Measurements from ENCODE around the gene BTF3L4. TPM values are rescaled to one million over a fixed set of nuclear protein-coding genes. Genes with fewer than 3 reads are reported as not detected.

The BTF3L4 gene
- total RNA-seq, 3 donors from 2014 or later: 47.5 to 66.2 (median 59.0) TPM

DNA sequence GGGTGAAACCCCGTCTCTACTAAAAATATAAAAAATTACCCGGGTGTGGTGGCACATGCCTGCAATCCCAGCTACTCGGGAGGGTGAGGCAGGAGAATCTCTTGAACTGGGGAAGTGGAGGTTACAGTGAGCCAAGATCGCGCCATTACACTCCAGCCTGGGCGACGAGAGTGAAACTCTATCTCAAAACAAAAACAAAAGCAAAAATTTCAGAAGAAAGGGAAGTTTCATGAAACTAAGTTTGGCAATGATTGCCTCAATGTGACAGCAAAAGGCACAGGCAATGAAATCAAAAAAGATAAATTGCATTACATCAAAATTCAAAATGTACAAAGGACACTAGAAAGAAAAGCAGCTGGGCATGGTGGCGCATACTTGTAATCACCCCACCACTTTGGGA, 40.1 kb downstream of the BTF3L4 start:
- no peak overlapping the region for H3K4me3 ChIP-seq
- no peaks in the 10 kb centered on the region for H3K4me1 ChIP-seq
- no peak overlapping the region for H3K27ac ChIP-seq
- DNase-seq (ENCODE audit: low spot score in 2 of 2): no peak
- intact Hi-C loops (cut with DNase I; ENCODE audit: low total_unique reads): no loop called here
- H3K9me3 ChIP-seq: no peaks in the 10 kb centered on the region
- TF ChIP-seq, protein P1, sequence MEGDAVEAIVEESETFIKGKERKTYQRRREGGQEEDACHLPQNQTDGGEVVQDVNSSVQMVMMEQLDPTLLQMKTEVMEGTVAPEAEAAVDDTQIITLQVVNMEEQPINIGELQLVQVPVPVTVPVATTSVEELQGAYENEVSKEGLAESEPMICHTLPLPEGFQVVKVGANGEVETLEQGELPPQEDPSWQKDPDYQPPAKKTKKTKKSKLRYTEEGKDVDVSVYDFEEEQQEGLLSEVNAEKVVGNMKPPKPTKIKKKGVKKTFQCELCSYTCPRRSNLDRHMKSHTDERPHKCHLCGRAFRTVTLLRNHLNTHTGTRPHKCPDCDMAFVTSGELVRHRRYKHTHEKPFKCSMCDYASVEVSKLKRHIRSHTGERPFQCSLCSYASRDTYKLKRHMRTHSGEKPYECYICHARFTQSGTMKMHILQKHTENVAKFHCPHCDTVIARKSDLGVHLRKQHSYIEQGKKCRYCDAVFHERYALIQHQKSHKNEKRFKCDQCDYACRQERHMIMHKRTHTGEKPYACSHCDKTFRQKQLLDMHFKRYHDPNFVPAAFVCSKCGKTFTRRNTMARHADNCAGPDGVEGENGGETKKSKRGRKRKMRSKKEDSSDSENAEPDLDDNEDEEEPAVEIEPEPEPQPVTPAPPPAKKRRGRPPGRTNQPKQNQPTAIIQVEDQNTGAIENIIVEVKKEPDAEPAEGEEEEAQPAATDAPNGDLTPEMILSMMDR (IDR thresholded peaks at IDR 0.05): no peak
- TF ChIP-seq POLR2A (IDR thresholded peaks at IDR 0.05): no peak
- no peak for TF ChIP-seq POLR2AphosphoS5 (IDR thresholded peaks at IDR 0.05)
- no peaks in the 10 kb centered on the region for H3K27me3 ChIP-seq
- peaks cover 3% of the 10 kb centered on the region for H3K36me3 ChIP-seq

DNA sequence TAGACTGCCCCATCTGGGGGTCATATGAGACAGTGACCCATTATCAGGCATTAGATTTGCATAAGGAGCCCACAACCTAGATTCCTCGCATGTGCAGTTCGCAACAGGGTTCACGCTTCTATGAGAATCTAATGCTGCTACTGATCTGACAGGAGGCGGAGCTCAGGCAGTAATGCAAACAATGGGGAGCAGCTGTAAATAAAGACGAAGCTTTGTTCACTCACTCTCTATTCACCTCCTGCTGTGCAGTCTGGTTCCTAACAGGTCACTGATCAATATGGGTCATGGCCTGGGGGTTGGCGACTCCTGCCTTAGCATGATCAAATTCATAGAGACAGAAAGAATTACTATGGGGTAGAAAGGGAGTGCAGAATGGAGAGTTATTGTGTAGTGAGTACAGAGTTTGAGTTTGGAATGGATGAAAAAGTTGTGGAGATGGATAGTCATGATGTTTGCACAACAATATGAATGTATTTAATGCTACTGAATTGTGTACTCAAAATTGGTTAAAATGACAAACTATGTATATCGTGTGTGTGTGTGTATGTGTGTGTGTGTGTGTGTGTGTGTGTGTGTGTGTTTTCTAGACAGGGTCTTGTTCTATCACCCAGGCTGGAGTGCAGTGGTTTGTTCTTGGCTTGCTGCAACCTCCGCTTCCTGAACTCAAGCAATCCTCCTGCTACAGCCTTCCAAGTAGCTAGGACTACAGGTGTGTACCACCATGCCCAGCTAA, 42.2 kb downstream of the BTF3L4 start:
- intact Hi-C loops (cut with DNase I; ENCODE audit: low total_unique reads): no loop called here
- no peak overlapping the region for H3K27ac ChIP-seq

GRCh38 chr1:52102336-52103013, 46.4 kb downstream of the BTF3L4 start:
- Histone ChIP-seq H3K9me3 (no peaks in the 10 kb centered on the region), H3K4me3 (no peak overlapping the region), H3K4me1 (no peaks in the 10 kb centered on the region), H3K27me3 (no peaks in the 10 kb centered on the region), H3K27ac (no peak overlapping the region), H3K36me3 (no peaks in the 10 kb centered on the region)
- TF ChIP-seq POLR2AphosphoS5 (IDR thresholded peaks at IDR 0.05) (no peak), POLR2A (IDR thresholded peaks at IDR 0.05) (no peak)
- TF ChIP-seq, protein P1 (IDR thresholded peaks at IDR 0.05): no peak
- intact Hi-C loops (cut with DNase I; ENCODE audit: low total_unique reads): no loop called here
- no peak for DNase-seq (ENCODE audit: low spot score in 2 of 2)

More for the DNA sequence above, 42.2 kb downstream of the BTF3L4 start:
- Histone ChIP-seq H3K36me3 (no peaks in the 10 kb centered on the region), H3K27me3 (no peaks in the 10 kb centered on the region), H3K9me3 (no peaks in the 10 kb centered on the region), H3K4me1 (no peaks in the 10 kb centered on the region), H3K4me3 (no peak overlapping the region)
- TF ChIP-seq POLR2A (IDR thresholded peaks at IDR 0.05) (no peak), POLR2AphosphoS5 (IDR thresholded peaks at IDR 0.05) (no peak)
- TF ChIP-seq, protein P1 (IDR thresholded peaks at IDR 0.05): no peak
- DNase-seq (ENCODE audit: low spot score in 2 of 2): no peak

- DNase-seq (ENCODE audit: low spot score in 2 of 2): no peak
- H3K4me3 ChIP-seq: no peak overlapping the region
- H3K27me3 ChIP-seq: no peaks in the 10 kb centered on the region
- H3K27ac ChIP-seq: no peak overlapping the region
- TF ChIP-seq, protein P1 (IDR thresholded peaks at IDR 0.05): no peak
- TF ChIP-seq POLR2A (IDR thresholded peaks at IDR 0.05) (no peak), POLR2AphosphoS5 (IDR thresholded peaks at IDR 0.05) (no peak)
- H3K9me3 ChIP-seq: no peaks in the 10 kb centered on the region
- H3K36me3 ChIP-seq: no peaks in the 10 kb centered on the region
- intact Hi-C loops (cut with DNase I; ENCODE audit: low total_unique reads): no loop called here
- no peaks in the 10 kb centered on the region for H3K4me1 ChIP-seq
These were observed 55.4 kb downstream of the BTF3L4 start for GRCh38 chr1:52111492-52111891.

DNA sequence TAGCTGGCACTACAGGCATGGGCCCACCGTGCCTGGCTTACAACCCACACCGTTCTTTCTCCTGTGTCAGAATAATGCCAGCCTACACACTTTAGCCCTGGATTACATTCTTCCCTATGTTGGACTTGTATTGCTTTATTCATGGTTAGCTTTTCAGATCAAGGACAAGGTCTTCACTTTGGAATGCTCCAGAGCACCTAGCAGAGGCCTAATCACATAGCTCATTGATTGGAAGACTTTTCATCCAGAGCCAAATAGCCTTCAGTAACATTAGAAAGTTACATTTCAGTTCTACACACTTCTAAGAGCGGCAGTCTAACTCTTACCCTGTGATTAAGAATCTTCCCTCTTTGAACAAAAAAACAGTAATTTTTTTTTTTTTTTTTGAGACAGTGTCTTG, 56.4 kb downstream of the BTF3L4 start:
- Histone ChIP-seq H3K36me3 (no peaks in the 10 kb centered on the region), H3K27ac (no peak overlapping the region), H3K9me3 (no peaks in the 10 kb centered on the region), H3K27me3 (no peaks in the 10 kb centered on the region), H3K4me3 (no peak overlapping the region), H3K4me1 (no peaks in the 10 kb centered on the region)
- TF ChIP-seq POLR2AphosphoS5 (IDR thresholded peaks at IDR 0.05) (no peak), POLR2A (IDR thresholded peaks at IDR 0.05) (no peak)
- TF ChIP-seq, protein P1 (IDR thresholded peaks at IDR 0.05): no peak
- DNase-seq (ENCODE audit: low spot score in 2 of 2): no peak
- intact Hi-C loops (cut with DNase I; ENCODE audit: low total_unique reads): no loop called here

All from breast epithelium (tissue), 4 donors.